Endothelial cell of umbilical vein (primary cell): ENCODE data around the gene KTN1.

Experiments used
- POLR2A ChIP-seq: IDR thresholded peaks from 2 replicates; pipeline ENCODE4 v1.6.1; 2012; ENCODE audit warnings: low read depth, mild to moderate bottlenecking, control low read depth, low read length
- POLR2AphosphoS5 ChIP-seq: IDR thresholded peaks from 2 replicates; pipeline ENCODE4 v1.6.1; 2012; ENCODE audit warnings: low read depth, mild to moderate bottlenecking, control low read depth, low read length, moderate library complexity; ENCODE audit not compliant: insufficient read depth
- TF ChIP-seq, protein P1 (sequence below), 2 donors: IDR thresholded peaks; 1 replicate in 1 of 2; 2 replicates in 1 of 2; pipeline ENCODE4 v1.5.1; 2011; ENCODE audit warnings: low read length in 2 of 2, mild to moderate bottlenecking in 2 of 2, moderate library complexity in 2 of 2, control low read depth in 1 of 2, inconsistent platforms in 1 of 2, low read depth in 1 of 2; ENCODE audit not compliant: insufficient read depth in 1 of 2; ENCODE audit errors: extremely low read depth in 1 of 2

DNA sequence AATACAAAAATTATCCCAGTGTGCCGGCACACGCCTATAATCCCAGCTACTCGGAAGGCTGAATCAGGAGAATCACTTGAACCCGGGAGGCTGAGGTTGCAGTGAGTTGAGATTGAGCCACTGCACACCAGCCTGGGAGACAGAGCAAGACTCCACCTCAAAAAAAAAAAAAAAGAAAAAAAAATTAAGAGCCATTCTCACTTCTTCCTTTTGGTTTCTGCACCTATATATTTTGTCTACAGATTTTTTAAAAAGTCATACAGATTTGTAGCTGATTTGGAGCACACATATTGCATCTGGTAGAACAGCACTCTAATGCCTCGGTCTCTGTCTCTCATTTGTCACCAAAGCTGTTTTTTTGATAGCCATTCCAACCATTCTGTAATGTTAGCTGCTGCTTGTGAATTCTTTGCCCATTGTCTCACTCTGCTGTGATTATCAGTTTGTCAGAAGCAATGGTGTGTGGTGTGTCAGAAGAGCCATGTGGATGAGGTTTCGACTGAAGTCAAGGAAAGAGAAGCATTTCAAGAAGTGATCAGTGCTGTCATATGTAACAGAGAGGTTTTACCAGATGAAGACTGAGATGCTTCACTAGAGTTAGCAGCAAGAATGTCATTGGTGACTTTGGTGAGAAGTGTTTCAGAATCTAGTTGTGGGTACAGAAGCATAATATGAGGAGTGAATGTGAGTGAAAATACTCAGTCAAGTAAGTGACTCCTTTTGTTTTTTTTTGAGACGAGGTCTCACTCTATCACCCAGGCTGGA, 8.7 kb upstream of the KTN1 start:
- TF ChIP-seq POLR2AphosphoS5 (no peak), POLR2A (no peak)
- TF ChIP-seq, protein P1, sequence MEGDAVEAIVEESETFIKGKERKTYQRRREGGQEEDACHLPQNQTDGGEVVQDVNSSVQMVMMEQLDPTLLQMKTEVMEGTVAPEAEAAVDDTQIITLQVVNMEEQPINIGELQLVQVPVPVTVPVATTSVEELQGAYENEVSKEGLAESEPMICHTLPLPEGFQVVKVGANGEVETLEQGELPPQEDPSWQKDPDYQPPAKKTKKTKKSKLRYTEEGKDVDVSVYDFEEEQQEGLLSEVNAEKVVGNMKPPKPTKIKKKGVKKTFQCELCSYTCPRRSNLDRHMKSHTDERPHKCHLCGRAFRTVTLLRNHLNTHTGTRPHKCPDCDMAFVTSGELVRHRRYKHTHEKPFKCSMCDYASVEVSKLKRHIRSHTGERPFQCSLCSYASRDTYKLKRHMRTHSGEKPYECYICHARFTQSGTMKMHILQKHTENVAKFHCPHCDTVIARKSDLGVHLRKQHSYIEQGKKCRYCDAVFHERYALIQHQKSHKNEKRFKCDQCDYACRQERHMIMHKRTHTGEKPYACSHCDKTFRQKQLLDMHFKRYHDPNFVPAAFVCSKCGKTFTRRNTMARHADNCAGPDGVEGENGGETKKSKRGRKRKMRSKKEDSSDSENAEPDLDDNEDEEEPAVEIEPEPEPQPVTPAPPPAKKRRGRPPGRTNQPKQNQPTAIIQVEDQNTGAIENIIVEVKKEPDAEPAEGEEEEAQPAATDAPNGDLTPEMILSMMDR (IDR thresholded peaks at IDR 0.05; ENCODE audit: extremely low read depth in 1 of 2, insufficient read depth in 1 of 2, low read depth in 1 of 2, low read length in 2 of 2), result no peak
